ENCODE data around the gene ANO2.

DNA sequence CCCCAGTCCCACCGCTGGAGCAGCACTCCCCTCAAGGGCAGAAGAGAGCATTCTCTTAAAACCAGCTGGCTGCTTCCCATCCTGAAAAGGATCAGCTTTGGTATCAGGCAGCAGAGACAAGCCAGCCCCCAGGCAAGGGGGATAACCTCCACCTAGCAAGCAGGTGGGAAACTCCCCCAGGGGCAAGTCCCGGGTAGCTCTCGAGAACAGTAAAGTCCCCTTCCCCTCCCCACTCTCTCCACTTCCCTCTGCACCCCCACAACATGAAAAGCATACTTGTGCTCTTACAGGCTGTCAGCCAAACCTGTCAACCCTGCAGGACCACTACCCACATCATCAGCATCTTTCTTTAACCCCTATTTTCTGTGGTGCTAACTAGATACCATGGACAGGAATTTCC is 259.1 kb downstream of the ANO2 start:
- TF ChIP-seq, protein P1, sequence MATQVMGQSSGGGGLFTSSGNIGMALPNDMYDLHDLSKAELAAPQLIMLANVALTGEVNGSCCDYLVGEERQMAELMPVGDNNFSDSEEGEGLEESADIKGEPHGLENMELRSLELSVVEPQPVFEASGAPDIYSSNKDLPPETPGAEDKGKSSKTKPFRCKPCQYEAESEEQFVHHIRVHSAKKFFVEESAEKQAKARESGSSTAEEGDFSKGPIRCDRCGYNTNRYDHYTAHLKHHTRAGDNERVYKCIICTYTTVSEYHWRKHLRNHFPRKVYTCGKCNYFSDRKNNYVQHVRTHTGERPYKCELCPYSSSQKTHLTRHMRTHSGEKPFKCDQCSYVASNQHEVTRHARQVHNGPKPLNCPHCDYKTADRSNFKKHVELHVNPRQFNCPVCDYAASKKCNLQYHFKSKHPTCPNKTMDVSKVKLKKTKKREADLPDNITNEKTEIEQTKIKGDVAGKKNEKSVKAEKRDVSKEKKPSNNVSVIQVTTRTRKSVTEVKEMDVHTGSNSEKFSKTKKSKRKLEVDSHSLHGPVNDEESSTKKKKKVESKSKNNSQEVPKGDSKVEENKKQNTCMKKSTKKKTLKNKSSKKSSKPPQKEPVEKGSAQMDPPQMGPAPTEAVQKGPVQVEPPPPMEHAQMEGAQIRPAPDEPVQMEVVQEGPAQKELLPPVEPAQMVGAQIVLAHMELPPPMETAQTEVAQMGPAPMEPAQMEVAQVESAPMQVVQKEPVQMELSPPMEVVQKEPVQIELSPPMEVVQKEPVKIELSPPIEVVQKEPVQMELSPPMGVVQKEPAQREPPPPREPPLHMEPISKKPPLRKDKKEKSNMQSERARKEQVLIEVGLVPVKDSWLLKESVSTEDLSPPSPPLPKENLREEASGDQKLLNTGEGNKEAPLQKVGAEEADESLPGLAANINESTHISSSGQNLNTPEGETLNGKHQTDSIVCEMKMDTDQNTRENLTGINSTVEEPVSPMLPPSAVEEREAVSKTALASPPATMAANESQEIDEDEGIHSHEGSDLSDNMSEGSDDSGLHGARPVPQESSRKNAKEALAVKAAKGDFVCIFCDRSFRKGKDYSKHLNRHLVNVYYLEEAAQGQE (IDR thresholded peaks at IDR 0.05; ENCODE audit: borderline replicate concordance) = no peak
- no peak for TF ChIP-seq SMC3 (conservative IDR thresholded peaks at IDR 0.05; ENCODE audit: poor library complexity)
- TF ChIP-seq, protein P2, sequence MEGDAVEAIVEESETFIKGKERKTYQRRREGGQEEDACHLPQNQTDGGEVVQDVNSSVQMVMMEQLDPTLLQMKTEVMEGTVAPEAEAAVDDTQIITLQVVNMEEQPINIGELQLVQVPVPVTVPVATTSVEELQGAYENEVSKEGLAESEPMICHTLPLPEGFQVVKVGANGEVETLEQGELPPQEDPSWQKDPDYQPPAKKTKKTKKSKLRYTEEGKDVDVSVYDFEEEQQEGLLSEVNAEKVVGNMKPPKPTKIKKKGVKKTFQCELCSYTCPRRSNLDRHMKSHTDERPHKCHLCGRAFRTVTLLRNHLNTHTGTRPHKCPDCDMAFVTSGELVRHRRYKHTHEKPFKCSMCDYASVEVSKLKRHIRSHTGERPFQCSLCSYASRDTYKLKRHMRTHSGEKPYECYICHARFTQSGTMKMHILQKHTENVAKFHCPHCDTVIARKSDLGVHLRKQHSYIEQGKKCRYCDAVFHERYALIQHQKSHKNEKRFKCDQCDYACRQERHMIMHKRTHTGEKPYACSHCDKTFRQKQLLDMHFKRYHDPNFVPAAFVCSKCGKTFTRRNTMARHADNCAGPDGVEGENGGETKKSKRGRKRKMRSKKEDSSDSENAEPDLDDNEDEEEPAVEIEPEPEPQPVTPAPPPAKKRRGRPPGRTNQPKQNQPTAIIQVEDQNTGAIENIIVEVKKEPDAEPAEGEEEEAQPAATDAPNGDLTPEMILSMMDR (IDR thresholded peaks at IDR 0.05; ENCODE audit: poor library complexity, severe bottlenecking) = no peak
- no peak for TF ChIP-seq EP300 (conservative IDR thresholded peaks at IDR 0.05; ENCODE audit: poor library complexity, severe bottlenecking)
- TF ChIP-seq RAD21 (conservative IDR thresholded peaks at IDR 0.05) = no peak
- no peak for TF ChIP-seq MXI1 (conservative IDR thresholded peaks at IDR 0.05; ENCODE audit: poor library complexity, severe bottlenecking)
- TF ChIP-seq EZH2 (IDR thresholded peaks at IDR 0.05; ENCODE audit: borderline replicate concordance, insufficient read depth, low read length, poor library complexity, severe bottlenecking) = no peak
- no peak for TF ChIP-seq TAF1 (IDR thresholded peaks at IDR 0.05; ENCODE audit: low read depth)
- no peak for TF ChIP-seq POLR2AphosphoS5 (IDR thresholded peaks at IDR 0.05)

All from neural cell (in vitro differentiated cells).